ENCODE results near the gene LRRC31.

DNA sequence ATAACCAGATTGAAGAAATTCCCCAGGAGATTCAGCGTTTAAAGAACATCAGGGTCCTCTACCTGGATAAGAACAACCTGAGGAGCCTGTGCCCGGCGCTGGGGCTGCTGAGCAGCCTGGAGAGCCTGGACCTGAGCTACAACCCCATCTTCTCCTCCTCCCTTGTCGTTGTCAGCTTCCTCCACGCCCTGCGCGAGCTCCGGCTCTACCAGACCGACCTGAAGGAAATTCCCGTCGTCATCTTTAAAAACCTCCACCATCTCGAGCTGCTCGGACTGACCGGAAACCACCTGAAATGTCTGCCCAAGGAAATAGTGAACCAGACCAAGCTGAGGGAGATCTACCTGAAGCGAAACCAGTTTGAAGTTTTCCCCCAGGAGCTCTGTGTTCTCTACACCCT, 47.6 kb downstream of the LRRC31 start:
- no peak for TF ChIP-seq POLR2A (IDR thresholded peaks at IDR 0.05)
- TF ChIP-seq, protein P1, sequence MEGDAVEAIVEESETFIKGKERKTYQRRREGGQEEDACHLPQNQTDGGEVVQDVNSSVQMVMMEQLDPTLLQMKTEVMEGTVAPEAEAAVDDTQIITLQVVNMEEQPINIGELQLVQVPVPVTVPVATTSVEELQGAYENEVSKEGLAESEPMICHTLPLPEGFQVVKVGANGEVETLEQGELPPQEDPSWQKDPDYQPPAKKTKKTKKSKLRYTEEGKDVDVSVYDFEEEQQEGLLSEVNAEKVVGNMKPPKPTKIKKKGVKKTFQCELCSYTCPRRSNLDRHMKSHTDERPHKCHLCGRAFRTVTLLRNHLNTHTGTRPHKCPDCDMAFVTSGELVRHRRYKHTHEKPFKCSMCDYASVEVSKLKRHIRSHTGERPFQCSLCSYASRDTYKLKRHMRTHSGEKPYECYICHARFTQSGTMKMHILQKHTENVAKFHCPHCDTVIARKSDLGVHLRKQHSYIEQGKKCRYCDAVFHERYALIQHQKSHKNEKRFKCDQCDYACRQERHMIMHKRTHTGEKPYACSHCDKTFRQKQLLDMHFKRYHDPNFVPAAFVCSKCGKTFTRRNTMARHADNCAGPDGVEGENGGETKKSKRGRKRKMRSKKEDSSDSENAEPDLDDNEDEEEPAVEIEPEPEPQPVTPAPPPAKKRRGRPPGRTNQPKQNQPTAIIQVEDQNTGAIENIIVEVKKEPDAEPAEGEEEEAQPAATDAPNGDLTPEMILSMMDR (IDR thresholded peaks at IDR 0.05) = no peak

Data from thyroid gland (tissue), 4 donors.